T-helper 1 cell treated with Interleukin-12 subunit alpha and Interleukin-12 subunit beta and Interleukin-4 antibody, amounts not matched to agents 30 ng/mL and 1 ng/mL, for 36 hours (primary cell): ENCODE results near the gene HEPHL1. TPM values are rescaled to one million over a fixed set of nuclear protein-coding genes. Genes with fewer than 3 reads are reported as not detected.

ENCODE experiments used
- intact Hi-C: fragments of 100-400 bp; cut with micrococcal nuclease; formaldehyde crosslinking; loops from one replicate; pipeline ENCODE4 v1.15.1; 2024
- total RNA-seq: library from RNA; stranded (reverse); gene quantifications from 2 replicates; pipeline ENCODE4 v1.2.3, GENCODE V29; 2022

HEPHL1 gene
- total RNA-seq, 1 donor from 2014 or later = not detected

DNA sequence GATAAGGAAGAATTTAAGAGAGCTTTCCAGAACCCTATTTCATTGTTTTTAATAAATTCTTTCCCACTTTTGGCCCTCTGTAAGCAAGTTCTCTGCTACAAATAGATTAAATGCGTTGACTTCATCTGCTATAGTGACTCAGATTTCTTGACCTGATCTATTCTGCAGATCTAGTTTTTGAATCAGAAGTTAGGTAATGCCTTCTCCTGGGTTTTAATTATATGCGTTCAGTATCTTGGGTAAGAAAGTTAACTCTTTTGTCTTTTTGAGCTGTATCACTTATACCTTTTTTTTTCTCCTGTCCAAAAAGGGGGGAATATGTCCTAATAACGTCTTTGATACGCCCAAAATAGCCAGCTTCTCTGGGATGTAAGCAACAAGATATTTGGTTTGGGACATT lies 2.4 kb upstream of the HEPHL1 start:
- intact Hi-C loops = no loop called here

DNA sequence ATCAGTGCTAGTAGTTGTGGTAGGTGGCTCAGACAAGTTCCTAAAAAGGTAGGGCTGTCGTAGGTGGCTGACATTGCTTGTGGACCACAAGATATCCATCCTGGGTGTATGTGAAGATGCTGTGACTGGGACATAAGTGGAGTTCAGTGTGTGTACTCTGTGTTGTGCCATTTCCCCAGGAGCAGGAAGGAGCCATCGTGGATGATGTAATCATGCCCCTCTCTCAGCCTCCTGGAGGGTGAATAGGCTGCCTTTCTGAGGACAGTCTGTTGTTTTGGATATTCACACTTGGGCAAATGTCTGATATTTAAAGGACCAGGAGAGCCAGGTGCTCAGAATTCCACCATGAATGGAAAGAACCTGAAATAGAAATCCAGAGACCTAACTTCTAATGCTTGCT lies 2.7 kb downstream of the HEPHL1 start:
- intact Hi-C loops = no loop called here

DNA sequence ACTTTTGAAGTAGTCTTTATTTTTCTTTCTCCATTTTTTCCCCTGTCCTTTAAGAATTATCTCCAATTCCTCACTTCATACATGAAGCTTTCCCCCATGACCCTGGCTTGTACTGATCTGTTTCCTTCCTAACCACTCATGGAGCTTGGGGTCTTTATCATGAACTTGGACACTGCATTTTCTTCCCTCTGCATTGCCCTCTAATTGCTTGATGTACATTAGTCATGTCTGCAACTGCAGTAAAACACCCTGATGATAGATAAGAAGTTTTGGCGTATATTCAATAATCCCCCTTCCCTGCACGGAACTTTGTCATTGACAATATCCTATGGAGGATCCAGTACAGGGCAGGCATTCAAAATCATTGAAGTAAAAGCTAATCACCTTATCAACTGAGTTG lies 3.4 kb downstream of the HEPHL1 start:
- intact Hi-C loops = no loop called here

DNA sequence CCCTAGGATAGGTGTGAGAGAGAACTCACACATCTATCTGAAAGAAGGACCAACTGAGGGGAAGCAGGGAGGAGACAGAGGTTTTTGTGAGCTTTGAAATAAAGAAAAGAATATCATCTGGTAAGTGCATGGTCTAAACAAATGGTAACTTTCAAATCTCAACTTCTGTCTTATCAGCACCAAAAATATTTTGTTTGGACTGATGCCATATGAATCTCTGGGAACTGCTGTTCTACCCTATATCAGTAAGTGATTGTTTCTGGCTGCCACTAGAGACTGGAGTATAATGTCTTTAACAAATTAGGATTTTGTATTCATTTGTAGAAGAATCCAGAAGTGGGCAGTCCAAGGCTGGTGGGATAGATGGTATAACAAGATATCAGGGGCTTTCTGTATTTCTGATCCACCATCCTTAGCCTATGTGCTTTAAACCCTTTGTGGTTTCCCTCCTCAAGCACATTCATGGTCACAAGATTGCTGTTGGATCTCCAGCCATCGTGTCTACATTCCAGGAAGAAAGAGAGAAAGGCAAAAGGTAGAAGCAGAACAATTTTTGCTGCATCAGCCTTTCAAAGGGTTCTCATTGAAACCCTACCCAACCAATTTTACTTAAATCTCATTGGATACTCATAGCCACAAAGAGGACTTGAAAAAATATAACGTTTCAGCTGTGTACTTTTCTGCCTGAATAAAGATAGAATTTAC lies 4.7 kb downstream of the HEPHL1 start:
- intact Hi-C loops = no loop called here

DNA sequence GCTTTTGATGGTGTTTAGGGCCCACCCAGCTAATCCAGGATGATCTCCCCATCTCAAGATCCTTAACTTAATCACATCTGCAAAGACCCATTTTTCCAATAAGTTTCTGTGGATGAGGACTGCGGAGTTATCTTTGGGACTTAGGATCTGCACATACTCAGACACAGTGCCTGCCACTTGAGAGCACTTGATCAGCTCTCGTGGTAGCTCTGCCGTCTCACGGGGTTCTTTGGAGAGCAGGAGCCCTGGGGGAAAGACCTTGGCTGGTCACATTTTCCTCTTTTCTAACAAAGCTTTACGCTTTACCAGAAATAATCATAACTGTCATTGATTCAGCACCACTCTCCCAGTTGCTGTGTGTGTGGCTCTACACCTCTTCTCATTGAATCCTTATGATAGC lies 6.1 kb downstream of the HEPHL1 start:
- intact Hi-C loops = no loop called here

DNA sequence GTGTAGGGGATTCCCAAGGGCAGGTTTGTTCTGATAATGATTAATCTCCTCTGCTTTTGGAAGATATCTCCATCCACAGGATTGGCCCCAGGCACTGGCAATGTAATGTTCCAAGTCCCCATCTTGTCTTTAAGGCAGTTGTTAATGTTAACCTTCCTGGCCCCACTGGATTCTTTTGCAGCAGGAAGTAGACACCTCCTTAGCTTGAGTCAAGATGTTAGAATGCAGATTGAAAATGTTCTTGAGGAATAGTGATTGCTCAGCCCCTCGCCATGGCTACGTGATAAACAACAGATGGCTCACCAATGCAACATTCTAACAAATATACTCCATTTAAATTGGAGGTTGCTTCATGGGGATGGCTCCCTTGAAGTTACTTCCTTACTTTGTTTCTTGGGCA lies 7.3 kb downstream of the HEPHL1 start:
- intact Hi-C loops = no loop called here

DNA sequence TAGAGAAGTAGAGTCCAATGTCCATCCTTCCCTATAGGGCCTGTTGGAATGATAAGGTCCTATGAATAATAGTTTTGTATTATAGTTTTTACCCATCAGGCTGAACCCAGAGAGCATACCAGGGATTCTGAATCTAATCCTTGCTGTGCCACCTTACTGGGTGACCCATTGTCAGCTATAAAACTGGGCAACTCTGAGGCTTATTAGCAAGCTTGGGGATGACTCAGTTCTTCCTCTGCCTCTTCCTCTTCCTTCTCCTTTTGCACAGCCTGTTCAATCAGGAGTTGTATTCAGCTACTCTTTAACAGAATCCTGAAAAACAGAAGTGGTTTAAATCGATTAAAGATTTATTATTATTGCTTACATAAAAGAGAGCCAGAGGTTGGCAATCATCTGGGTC lies 8.9 kb downstream of the HEPHL1 start:
- intact Hi-C loops = no loop called here

DNA sequence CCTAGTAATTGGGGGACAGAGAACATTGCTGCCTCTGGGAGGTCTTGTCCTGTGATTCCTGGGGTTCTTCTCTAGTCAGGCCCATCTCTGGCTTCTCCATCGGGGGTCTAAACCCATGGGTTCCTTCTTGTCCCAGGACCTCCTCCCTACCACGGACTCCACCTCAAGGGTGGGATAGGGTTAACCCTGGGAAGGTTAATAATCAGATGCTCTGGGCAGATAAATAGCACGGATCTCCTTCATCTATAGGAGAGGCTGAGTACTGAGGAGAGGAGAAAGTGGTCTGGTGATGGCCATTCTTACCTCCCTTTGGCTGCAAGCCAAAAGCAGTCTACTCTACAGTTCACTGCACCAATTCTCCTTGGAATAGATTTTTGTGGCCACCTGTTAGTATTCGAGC lies 10.5 kb downstream of the HEPHL1 start:
- intact Hi-C loops = no loop called here

DNA sequence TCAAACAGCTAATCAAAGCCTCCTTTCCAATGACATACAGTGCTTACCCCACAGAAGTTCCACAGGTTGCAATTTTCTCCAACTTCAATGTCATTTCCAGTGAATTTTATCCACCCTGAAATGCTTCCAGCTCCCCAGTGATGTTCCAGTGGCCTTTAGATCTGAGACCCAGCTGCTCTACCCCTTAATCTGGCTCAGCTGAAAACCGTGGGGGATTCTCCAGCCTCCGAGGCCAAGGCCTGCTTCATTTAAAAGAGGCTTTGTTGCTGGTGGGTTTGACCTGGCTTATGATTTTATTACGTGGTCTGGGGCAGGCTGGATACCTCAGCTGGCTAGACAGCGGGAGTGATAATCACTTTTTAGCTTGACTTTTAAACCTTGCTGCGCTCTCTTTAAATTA lies 10.9 kb downstream of the HEPHL1 start:
- intact Hi-C loops = no loop called here

DNA sequence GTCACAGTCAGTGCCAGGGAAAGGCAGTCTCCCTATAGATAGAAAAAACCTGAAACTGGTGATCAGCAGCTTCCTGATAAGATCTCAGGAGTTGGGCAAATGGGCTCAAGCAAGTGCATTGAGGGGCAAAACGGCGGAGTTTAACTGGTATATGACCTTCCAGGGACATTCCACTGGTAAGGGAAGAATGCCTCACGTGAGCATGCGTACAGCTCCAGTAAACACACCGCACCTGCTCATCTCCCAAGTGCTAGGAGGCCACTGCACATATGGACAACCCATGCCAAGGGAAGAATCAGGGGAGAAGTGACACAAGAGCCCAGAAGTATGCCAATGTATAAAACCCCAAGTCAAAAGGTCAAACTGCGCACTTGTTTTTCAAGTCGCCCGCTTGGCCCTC lies 11.6 kb downstream of the HEPHL1 start:
- intact Hi-C loops = no loop called here

DNA sequence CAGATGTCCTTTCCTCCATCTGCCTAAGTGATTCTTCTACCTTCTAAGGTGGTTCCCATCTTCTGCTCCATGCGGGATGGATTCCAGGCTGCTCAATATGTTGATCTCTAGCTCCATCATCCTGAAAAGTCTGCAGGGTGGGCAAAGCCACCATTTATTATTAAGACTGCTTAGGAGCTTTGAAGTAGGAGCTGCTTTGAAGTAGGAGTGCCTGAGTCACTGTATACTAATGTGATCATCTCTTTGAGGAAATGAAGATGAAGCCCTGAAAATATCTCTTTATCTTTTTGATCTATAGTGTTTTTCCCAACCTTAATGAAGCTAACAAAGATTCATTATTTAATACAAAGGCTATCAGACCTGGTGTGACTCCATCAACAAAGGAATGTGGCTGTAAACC lies 13.1 kb downstream of the HEPHL1 start:
- intact Hi-C loops = no loop called here

DNA sequence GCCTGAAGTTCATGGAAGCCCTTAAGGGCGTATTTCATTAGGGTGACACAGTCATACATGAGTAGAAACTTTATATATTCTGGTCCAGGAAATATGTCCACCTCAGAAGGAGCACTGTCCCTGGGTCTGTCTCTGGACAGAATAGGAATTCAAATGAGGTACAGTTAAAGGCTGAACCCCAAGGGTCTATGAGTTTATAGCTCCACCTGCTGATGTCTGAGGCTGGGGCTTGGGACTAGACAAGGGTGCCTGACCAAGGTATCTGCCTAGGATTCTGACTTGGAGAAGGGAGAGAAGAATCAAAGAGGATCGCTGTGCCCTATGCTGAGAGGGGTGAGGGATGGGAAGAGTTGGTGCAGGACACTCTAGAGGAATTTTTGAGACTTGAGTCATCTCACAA lies 14.9 kb downstream of the HEPHL1 start:
- intact Hi-C loops = no loop called here

DNA sequence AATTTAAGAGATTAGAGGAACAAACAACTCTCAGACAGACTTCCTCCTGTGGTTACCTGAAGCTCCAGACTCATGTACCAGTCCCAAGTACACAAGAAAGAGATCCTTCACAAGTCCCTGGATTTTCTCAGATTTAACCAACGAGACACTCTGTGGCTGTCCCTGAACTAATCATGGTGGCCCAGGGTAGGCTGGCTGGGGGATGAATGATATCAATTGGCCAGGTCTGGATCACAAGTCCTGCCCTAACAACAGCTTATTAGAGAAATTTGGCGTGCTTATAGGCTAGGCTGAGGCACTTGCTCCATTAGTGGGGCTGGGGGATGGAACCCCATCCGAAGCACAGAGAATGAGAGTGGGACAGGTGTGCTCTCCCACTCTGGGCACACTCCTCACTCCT lies 22.1 kb downstream of the HEPHL1 start:
- intact Hi-C loops = no loop called here

DNA sequence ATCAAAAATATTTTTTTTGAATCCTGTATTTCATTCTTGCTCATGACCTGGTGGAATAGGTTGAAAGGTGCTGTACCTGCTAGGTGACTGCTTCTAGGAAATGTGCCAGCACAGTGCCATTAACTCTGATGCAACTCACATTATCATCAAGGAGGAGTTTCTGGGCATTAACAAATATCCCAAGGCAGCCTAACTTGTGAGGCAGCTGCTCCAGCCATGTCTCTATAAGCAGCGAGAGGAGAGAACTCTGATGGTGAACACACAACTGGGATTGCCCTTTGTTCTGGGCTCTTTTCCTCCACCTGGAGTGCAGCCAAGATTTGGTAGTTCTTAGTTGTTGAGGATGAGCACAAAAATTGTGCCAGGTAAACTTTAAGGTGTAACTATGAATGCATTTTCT lies 25.6 kb downstream of the HEPHL1 start:
- intact Hi-C loops = no loop called here

DNA sequence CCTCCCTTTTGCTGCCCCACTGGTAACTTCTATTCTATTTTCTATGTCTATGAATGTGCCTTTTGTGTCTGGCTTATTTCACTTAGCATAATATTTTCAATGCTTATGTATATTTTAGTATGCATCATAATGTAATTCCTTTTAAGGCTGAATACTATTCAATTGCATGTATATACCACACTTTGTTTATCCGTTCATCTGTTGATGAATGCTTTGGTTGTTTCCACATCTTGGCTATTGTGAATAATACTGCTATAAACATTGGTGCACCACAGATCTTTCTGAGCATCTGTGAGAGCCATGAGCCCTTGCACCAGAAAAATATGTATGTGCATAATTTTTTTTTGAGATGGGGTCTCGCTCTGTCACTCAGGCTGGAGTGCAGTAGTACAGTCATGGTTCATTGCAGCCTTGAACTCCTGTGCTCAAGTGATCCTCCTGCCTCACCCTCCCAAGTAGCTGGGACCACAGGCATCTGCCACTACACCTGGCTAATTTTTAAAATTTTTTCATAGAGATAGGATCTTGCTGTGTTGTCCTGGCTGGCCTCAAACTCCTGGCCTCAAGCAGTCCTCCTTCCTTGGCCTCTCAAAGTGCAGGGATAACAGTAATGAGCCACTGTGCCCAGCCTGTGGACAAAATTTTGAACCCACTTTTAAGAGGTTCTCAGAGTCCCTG lies 27.0 kb downstream of the HEPHL1 start:
- intact Hi-C loops = no loop called here

DNA sequence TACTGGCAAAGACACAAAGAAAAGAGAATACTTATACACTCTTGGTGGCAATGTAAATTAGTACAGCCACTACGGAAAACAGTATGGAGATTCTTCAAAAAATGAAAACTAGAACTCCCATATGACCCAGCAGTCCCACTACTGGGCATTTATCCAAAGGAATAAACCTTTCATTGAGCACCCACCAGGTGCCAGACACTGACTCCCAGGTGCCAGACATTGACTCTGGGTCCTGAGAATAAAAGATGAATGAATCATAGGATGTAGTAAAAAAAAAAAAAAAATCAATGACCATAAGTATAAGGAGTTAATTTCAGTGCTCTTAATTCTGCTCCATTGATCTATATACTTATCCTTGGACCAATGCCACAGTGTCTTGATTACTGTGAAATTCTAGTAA lies 28.2 kb downstream of the HEPHL1 start:
- intact Hi-C loops = no loop called here

DNA sequence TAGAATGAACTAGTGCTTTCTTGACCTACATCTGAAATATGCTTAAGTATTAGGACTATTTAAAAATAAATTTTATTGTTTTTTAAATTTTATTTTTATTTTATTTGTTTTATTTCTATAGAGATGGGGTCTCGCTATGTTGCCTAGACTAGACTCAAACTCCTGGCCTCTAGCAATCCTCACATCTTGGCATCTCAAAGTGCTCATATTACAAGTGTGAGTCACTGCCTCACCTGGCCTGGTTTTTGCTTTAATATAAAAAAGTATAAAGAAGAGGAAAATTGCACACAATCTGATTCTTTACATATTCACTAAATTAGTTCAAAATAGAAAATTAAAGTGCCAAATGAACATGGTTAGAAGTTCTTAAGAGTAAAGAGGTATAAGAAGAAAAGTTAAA lies 37.5 kb downstream of the HEPHL1 start:
- intact Hi-C loops = no loop called here

DNA sequence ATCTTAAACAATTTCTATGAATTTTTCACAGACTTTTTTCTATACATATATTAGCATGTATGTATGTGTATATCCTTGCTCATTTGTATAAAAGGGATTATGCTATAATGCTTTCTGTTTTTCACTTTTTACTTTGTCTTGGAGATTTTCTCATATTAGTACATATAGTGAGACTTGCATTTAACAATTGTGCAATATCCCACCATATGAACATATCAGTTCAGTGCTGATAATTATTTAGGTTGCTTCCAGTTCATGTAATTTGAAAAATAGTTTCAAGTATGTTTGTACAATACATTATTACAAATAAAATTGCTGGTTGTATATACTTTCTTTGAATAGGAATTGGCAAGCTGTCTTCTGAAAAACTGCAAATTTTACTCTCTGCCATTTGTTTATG lies 37.9 kb downstream of the HEPHL1 start:
- intact Hi-C loops = no loop called here

DNA sequence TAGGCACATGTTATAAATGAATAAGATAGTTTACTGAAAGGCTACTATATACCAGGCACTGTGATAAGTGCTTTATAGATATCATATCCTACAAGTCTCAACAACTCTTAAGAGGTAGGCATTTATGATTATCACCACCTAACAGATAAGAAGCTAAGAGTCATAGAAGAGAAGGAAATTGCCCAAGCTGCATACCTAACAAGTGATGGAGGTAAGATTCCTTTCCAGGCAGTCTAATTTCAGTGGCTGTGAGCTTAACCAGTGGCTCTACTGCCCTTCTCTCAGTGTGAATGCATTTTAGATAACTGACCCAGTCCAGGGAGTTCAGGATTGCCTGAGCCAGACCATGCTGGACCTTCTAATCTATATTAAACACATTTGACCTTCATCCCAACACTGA lies 39.2 kb downstream of the HEPHL1 start:
- intact Hi-C loops = no loop called here

DNA sequence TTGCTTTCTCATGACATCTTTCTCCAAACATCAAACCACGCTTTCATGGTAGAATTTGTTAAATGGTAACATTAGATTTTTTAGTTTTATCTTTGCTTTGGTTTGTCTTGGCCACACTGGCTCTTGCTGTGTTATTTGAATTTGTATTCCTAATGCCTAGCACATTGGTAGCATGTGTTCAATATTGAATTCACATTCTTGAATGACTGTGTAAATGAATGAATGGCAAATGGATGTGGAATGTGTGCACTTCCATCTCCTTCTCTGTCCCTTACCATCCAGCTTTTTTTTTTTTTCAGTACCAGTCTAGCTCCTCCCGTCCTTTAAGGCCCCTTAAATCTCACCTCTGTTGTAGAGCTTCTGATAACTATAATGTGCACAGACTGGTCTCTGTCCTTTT lies 41.2 kb downstream of the HEPHL1 start:
- intact Hi-C loops = no loop called here

DNA sequence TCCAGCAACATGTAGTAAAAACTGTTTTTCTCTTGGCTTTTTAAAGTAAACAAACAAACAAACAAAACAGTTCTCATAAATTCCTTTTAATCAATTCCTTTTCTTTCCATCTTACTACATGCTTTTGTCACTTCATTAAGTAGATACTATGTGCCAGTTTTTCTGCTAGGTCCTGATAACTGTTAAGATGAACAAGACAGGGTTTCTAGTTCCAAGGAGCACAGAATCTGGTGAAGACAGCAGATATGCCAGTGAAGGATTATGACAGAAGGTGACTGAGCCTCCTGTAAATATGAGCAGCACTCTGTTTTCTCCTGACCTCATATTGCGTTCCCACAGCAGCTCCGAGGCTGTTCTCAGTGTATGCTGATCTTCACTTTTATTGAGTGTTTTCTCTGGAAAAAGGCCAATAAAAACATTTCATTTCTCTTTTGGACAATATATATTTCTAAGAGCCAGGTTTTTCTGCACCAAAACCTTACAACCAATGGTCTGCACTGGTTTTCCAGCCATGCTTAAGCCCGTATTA lies 45.8 kb downstream of the HEPHL1 start:
- intact Hi-C loops = no loop called here

DNA sequence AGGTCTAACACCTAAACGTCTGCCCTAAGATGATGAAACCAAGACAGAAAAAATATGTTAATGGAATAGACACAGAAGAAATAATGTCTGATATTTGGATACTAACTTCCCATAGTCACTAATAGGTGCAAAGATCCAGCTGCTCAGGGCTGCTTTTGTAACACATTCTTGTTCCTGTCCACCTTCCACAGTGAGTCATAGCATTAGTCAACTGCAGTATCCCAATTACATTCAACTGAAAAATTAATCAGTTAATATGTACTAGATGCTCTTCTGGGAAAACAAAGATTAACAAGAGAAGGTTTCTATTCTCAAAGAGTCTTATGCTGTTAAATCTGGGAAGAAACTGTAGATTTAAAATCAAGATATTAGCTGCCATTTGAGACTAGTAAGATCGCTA lies 47.6 kb downstream of the HEPHL1 start:
- intact Hi-C loops = no loop called here
